ENCODE measurements around the gene GSPT1.
"Not testable (repeated sequence)": the region's sequence is repeated elsewhere in the genome, so short reads cannot be mapped to it uniquely, and the experiment has no call there.

Gene GSPT1

GRCh38 chr16:11915644-11916523 lies at the start of gene GSPT1:
Gene GSPT1 (minus strand): TSS chr16:11915956. CDS start chr16:11915720, 236 bp downstream.
- Histone ChIP-seq H4K20me1 (peaks cover 46% of the 10 kb centered on the region), H3K4me1 (peaks cover 38% of the 10 kb centered on the region), H3K4me3 (peak within 1 kb of the TSS; percentile 98), H3K9ac (peak within 1 kb of the TSS; percentile 96), H3K27me3 (no peaks in the 10 kb centered on the region), H3K36me3 (peaks cover 5% of the 10 kb centered on the region; the same call in 1 of the 2 replicates), H3K9me3 (no peaks in the 10 kb centered on the region), H3K4me2 (peak within 1 kb of the TSS; percentile 92), H3K27ac (peak within 1 kb of the TSS; percentile 94)
- TF ChIP-seq Cebpa-rat (IDR thresholded peaks at IDR 0.05) = no peak

- Histone ChIP-seq H3K4me2 (peak within 1 kb of the TSS; percentile 84), H3K9ac (peak within 1 kb of the TSS; percentile 57; the same call in 1 of the 2 replicates), H3K27ac (peak within 1 kb of the TSS; percentile 43), H3K27me3 (no peaks in the 10 kb centered on the region), H3K4me1 (peaks cover 49% of the 10 kb centered on the region), H3K9me3 (no peaks in the 10 kb centered on the region), H3K36me3 (no peaks in the 10 kb centered on the region), H4K20me1 (no peaks in the 10 kb centered on the region), H3K4me3 (no peak within 1 kb of the TSS; the same call in 1 of the 2 replicates)
- TF ChIP-seq Cebpa-rat (IDR thresholded peaks at IDR 0.05) = no peak
Observed at GRCh38 chr16:11964761-11965551, 49.2 kb upstream of the GSPT1 start, which contains the start of gene TNFRSF17. Gene TNFRSF17 (plus strand): TSS chr16:11965210. CDS start chr16:11965325, 115 bp downstream.

- no peaks in the 10 kb centered on the region for H3K9me3 ChIP-seq
- no peak overlapping the region for H3K9ac ChIP-seq
- no peak overlapping the region for H3K4me3 ChIP-seq
- no peaks in the 10 kb centered on the region for H3K27me3 ChIP-seq
- no peak overlapping the region for H3K27ac ChIP-seq
- no peaks in the 10 kb centered on the region for H3K36me3 ChIP-seq
- H3K4me2 ChIP-seq = peak overlapping the region; percentile 84; the same call in 1 of the 2 replicates
- peaks cover 56% of the 10 kb centered on the region for H3K4me1 ChIP-seq
- TF ChIP-seq Cebpa-rat (IDR thresholded peaks at IDR 0.05) = no peak
- H4K20me1 ChIP-seq = no peaks in the 10 kb centered on the region
Observed at GRCh38 chr16:11963706-11964105, 48.0 kb upstream of the GSPT1 start.

- not testable (repeated sequence) for H3K36me3 ChIP-seq, H3K9me3 ChIP-seq, H4K20me1 ChIP-seq, H3K27ac ChIP-seq, H3K4me2 ChIP-seq, H3K4me3 ChIP-seq, H3K9ac ChIP-seq, H3K27me3 ChIP-seq
- H3K4me1 ChIP-seq = peaks cover 60% of the 10 kb centered on the region
Observed at GRCh38 chr16:11962978-11963377, 47.2 kb upstream of the GSPT1 start.

- H3K4me2 ChIP-seq, H3K9ac ChIP-seq, H3K27ac ChIP-seq, H3K4me3 ChIP-seq, H4K20me1 ChIP-seq, H3K27me3 ChIP-seq, H3K9me3 ChIP-seq, H3K36me3 ChIP-seq: not testable (repeated sequence)
- peaks cover 59% of the 10 kb centered on the region for H3K4me1 ChIP-seq
Observed at GRCh38 chr16:11962457-11962856, 46.7 kb upstream of the GSPT1 start.

GRCh38 chr16:11957591-11958395 lies 42.0 kb upstream of the GSPT1 start:
- no peak for TF ChIP-seq Cebpa-rat (IDR thresholded peaks at IDR 0.05)

GRCh38 chr16:11956558-11956957 lies 40.8 kb upstream of the GSPT1 start:
- Histone ChIP-seq H3K27ac (no peak overlapping the region), H3K4me1 (peaks cover 11% of the 10 kb centered on the region), H4K20me1 (no peaks in the 10 kb centered on the region), H3K9ac (no peak overlapping the region), H3K4me3 (no peak overlapping the region), H3K36me3 (no peaks in the 10 kb centered on the region), H3K4me2 (no peak overlapping the region), H3K27me3 (no peaks in the 10 kb centered on the region), H3K9me3 (no peaks in the 10 kb centered on the region)
- TF ChIP-seq Cebpa-rat (IDR thresholded peaks at IDR 0.05) = no peak

More at GRCh38 chr16:11957591-11958395, 42.0 kb upstream of the GSPT1 start:
- peaks cover 13% of the 10 kb centered on the region for H3K4me1 ChIP-seq
- H3K27ac ChIP-seq = no peak overlapping the region
- no peak overlapping the region for H3K9ac ChIP-seq
- no peak overlapping the region for H3K4me3 ChIP-seq
- H3K36me3 ChIP-seq = no peaks in the 10 kb centered on the region
- H3K27me3 ChIP-seq = no peaks in the 10 kb centered on the region
- H4K20me1 ChIP-seq = no peaks in the 10 kb centered on the region
- no peaks in the 10 kb centered on the region for H3K9me3 ChIP-seq
- H3K4me2 ChIP-seq = no peak overlapping the region

GRCh38 chr16:11955713-11956123 lies 40.0 kb upstream of the GSPT1 start:
- no peak for TF ChIP-seq Cebpa-rat (IDR thresholded peaks at IDR 0.05)
- Histone ChIP-seq H3K9me3 (no peaks in the 10 kb centered on the region), H3K9ac (no peak overlapping the region), H3K4me2 (no peak overlapping the region), H3K36me3 (no peaks in the 10 kb centered on the region), H3K4me1 (peaks cover 12% of the 10 kb centered on the region), H3K27me3 (no peaks in the 10 kb centered on the region), H3K27ac (no peak overlapping the region), H4K20me1 (no peaks in the 10 kb centered on the region), H3K4me3 (no peak overlapping the region)

GRCh38 chr16:11953576-11953975 lies 37.8 kb upstream of the GSPT1 start:
- not testable (repeated sequence) for H3K27ac ChIP-seq, H3K4me2 ChIP-seq, H3K36me3 ChIP-seq, H4K20me1 ChIP-seq, H3K9ac ChIP-seq, H3K27me3 ChIP-seq, H3K4me3 ChIP-seq, H3K9me3 ChIP-seq
- peaks cover 20% of the 10 kb centered on the region for H3K4me1 ChIP-seq
